ENCODE data around the gene PRSS38.

DNA sequence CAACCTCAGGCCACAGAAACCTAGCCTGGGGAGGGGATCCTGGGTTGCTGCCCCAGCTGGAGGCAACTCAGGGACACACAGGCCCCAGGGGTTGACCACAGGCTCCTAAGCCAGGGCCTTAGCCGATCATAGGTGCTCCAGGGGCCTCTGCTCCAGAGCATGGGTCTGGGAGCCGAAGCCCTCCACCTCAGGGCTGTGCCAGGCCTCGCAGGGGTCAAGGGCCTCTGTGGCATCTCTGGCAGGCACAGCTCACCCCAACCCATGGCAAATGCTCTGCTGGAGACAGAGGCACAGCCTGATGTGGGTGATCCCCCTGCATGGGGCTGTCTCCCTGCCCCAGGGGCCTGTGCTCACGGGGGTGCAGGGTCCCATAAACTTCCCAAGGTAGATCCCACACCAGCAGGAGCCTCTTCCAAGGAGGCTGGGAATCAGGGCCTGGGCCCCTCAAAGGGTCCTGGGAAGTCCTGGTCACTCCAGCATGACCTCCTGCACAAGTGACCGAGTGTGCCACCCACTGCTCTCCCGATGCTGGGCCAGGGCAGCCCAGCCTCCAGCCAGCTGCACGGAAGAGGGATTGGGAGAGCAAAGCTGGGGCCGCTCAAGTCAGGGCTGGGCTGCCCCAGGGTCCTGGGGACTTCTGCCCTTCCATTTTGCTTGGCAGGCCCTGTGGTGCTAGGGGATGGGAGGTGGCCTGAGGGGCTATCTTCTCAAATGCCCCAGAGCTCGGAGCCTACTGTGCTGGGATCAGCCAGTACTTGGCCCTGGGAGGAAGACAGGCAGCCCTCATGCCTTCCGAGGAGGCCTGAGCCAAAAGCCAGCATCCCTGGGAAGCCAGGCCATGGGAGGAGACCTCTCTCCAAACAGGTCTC, 22.2 kb upstream of the PRSS38 start:
- TF ChIP-seq, protein P1, sequence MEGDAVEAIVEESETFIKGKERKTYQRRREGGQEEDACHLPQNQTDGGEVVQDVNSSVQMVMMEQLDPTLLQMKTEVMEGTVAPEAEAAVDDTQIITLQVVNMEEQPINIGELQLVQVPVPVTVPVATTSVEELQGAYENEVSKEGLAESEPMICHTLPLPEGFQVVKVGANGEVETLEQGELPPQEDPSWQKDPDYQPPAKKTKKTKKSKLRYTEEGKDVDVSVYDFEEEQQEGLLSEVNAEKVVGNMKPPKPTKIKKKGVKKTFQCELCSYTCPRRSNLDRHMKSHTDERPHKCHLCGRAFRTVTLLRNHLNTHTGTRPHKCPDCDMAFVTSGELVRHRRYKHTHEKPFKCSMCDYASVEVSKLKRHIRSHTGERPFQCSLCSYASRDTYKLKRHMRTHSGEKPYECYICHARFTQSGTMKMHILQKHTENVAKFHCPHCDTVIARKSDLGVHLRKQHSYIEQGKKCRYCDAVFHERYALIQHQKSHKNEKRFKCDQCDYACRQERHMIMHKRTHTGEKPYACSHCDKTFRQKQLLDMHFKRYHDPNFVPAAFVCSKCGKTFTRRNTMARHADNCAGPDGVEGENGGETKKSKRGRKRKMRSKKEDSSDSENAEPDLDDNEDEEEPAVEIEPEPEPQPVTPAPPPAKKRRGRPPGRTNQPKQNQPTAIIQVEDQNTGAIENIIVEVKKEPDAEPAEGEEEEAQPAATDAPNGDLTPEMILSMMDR (IDR thresholded peaks at IDR 0.05), result no peak
- TF ChIP-seq POLR2A (IDR thresholded peaks at IDR 0.05) (no peak), POLR2AphosphoS5 (IDR thresholded peaks at IDR 0.05) (no peak)

Data from gastroesophageal sphincter (tissue), 3 donors.